GM23338 (cell line): ENCODE measurements around the gene TMEM132D.

Source experiments
- EZH2 ChIP-seq: fragments of 200-600 bp; sonication (generic); IDR thresholded peaks from one replicate; pipeline ENCODE4 v1.8.0; 2017; ENCODE audit warnings: antibody characterized with exemption, mild to moderate bottlenecking, low read depth; ENCODE audit not compliant: unreplicated experiment
- POLR2AphosphoS5 ChIP-seq: IDR thresholded peaks from 2 replicates; pipeline ENCODE4 v1.6.1; 2016; ENCODE audit warnings: antibody characterized with exemption, low read depth
- TF ChIP-seq, protein P1 (sequence below), 2 experiments: fragments of 200-600 bp in 1 of 2; sonication (generic) in 1 of 2; conservative IDR thresholded peaks; 2 replicates each; pipeline versions ENCODE4 v1.5.1 to v1.6.1; 2016 to 2017; ENCODE audit warnings: antibody characterized with exemption in 2 of 2, low read depth in 2 of 2, mild to moderate bottlenecking in 2 of 2, moderate library complexity in 1 of 2

GRCh38 chr12:129083121-129083840, 820.5 kb downstream of the TMEM132D start:
- TF ChIP-seq, protein P1, sequence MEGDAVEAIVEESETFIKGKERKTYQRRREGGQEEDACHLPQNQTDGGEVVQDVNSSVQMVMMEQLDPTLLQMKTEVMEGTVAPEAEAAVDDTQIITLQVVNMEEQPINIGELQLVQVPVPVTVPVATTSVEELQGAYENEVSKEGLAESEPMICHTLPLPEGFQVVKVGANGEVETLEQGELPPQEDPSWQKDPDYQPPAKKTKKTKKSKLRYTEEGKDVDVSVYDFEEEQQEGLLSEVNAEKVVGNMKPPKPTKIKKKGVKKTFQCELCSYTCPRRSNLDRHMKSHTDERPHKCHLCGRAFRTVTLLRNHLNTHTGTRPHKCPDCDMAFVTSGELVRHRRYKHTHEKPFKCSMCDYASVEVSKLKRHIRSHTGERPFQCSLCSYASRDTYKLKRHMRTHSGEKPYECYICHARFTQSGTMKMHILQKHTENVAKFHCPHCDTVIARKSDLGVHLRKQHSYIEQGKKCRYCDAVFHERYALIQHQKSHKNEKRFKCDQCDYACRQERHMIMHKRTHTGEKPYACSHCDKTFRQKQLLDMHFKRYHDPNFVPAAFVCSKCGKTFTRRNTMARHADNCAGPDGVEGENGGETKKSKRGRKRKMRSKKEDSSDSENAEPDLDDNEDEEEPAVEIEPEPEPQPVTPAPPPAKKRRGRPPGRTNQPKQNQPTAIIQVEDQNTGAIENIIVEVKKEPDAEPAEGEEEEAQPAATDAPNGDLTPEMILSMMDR (conservative IDR thresholded peaks at IDR 0.05; ENCODE audit: low read depth in 2 of 2): no peak
- TF ChIP-seq POLR2AphosphoS5 (no peak), EZH2 (no peak)
